Astrocyte (in vitro differentiated cells and primary cell): Measurements from ENCODE around the gene RMI2. TPM values are rescaled to one million over a fixed set of nuclear protein-coding genes. Genes with fewer than 3 reads are reported as not detected.
"Not testable (repeated sequence)": the region's sequence is repeated elsewhere in the genome, so short reads cannot be mapped to it uniquely, and the experiment has no call there.

ENCODE experiments used
- DNase-seq: peaks from one replicate; pipeline ENCODE4 v3.0.0-alpha.2; 2010; ENCODE audit warnings: low read depth
- FAIRE-seq: peaks from 2 replicates; lab custom pipeline; 2011; peaks lifted over from hg19 to GRCh38; lab: Jason Lieb, UNC
- H2AFZ ChIP-seq: 2 replicates; pipeline ENCODE4 v1.6.0; 2012; ENCODE audit warnings: low read depth, low read length, inconsistent platforms
- H3K27ac ChIP-seq: 2 replicates; pipeline ENCODE4 v1.5.1; 2011; ENCODE audit warnings: low read depth, low read length, inconsistent platforms
- H3K27me3 ChIP-seq: 2 replicates; pipeline ENCODE4 v1.6.0; 2011; ENCODE audit warnings: low read length, inconsistent platforms; ENCODE audit not compliant: insufficient read depth
- H3K36me3 ChIP-seq: 2 replicates; pipeline ENCODE4 v1.5.1; 2011; ENCODE audit warnings: low read length, inconsistent platforms; ENCODE audit not compliant: insufficient read depth
- H3K4me1 ChIP-seq: 2 replicates; pipeline ENCODE4 v1.5.1; 2011; ENCODE audit warnings: low read length, inconsistent platforms; ENCODE audit not compliant: insufficient read depth
- H3K4me2 ChIP-seq: 2 replicates; pipeline ENCODE4 v1.6.0; 2012; ENCODE audit warnings: low read length, inconsistent platforms
- H3K4me3 ChIP-seq: 2 replicates; pipeline ENCODE4 v1.5.1; 2011; ENCODE audit warnings: low read depth, mild to moderate bottlenecking, low read length, inconsistent platforms; ENCODE audit not compliant: insufficient read depth
- H3K79me2 ChIP-seq: 2 replicates; pipeline ENCODE4 v1.6.0; 2012; ENCODE audit warnings: mild to moderate bottlenecking, low read length, inconsistent platforms; ENCODE audit not compliant: insufficient read depth
- H3K9ac ChIP-seq: 2 replicates; pipeline ENCODE4 v1.6.0; 2012; ENCODE audit warnings: mild to moderate bottlenecking, low read length, inconsistent platforms
- H3K9me3 ChIP-seq: 2 replicates; pipeline ENCODE4 v1.5.1; 2012; ENCODE audit warnings: low read depth, mild to moderate bottlenecking, low read length, inconsistent platforms; ENCODE audit not compliant: insufficient read depth
- H4K20me1 ChIP-seq: 2 replicates; pipeline ENCODE4 v1.6.0; 2012; ENCODE audit warnings: low read length, inconsistent platforms; ENCODE audit not compliant: insufficient read depth
- H3K27ac Mint-ChIP-seq: one replicate; pipeline ENCODE4 v1.8.0; 2021; ENCODE audit warnings: mild to moderate bottlenecking, mixed read lengths; ENCODE audit not compliant: unreplicated experiment
- H3K27me3 Mint-ChIP-seq: one replicate; pipeline ENCODE4 v1.8.0; 2021; ENCODE audit warnings: low read depth, mixed read lengths; ENCODE audit not compliant: unreplicated experiment
- H3K36me3 Mint-ChIP-seq: one replicate; pipeline ENCODE4 v1.8.0; 2021; ENCODE audit warnings: low read depth, mixed read lengths; ENCODE audit not compliant: unreplicated experiment
- H3K4me1 Mint-ChIP-seq: one replicate; pipeline ENCODE4 v1.8.0; 2021; ENCODE audit warnings: low read depth, mixed read lengths; ENCODE audit not compliant: unreplicated experiment
- H3K4me3 Mint-ChIP-seq: one replicate; pipeline ENCODE4 v1.8.0; 2021; ENCODE audit warnings: mild to moderate bottlenecking, moderate library complexity, mixed read lengths; ENCODE audit not compliant: unreplicated experiment
- H3K9me3 Mint-ChIP-seq: one replicate; pipeline ENCODE4 v1.8.0; 2021; ENCODE audit warnings: mild to moderate bottlenecking, mixed read lengths; ENCODE audit not compliant: unreplicated experiment
- EZH2 ChIP-seq: IDR thresholded peaks from 2 replicates; pipeline ENCODE4 v1.6.1; 2012; ENCODE audit warnings: mild to moderate bottlenecking, low read length, inconsistent platforms; ENCODE audit not compliant: insufficient read depth
- total RNA-seq: library from RNA; stranded (reverse); gene quantifications from 2 replicates; pipeline ENCODE4 v1.2.1, GENCODE V29; 2021
- TF ChIP-seq, protein P1 (sequence below): IDR thresholded peaks from 2 replicates; pipeline ENCODE4 v1.5.1; 2011; ENCODE audit warnings: low read depth, mild to moderate bottlenecking, inconsistent platforms, low read length, moderate library complexity; ENCODE audit not compliant: insufficient read depth

Gene RMI2
- total RNA-seq, 1 donor from 2014 or later, result 7.8 TPM

- Histone ChIP-seq H4K20me1 (no peaks in the 10 kb centered on the region), H2AFZ (no peak overlapping the region), H3K9me3 (no peaks in the 10 kb centered on the region), H3K4me1 (peaks cover 23% of the 10 kb centered on the region), H3K4me3 (no peak overlapping the region), H3K27ac (no peak overlapping the region), H3K36me3 (no peaks in the 10 kb centered on the region), H3K4me2 (no peak overlapping the region), H3K27me3 (no peaks in the 10 kb centered on the region), H3K9ac (no peak overlapping the region), H3K79me2 (no peaks in the 10 kb centered on the region)
- FAIRE-seq (no peak), DNase-seq (no peak)
- Mint-ChIP-seq H3K9me3 (no peaks in the 10 kb centered on the region), H3K27ac (no peak overlapping the region), H3K4me1 (peaks cover 18% of the 10 kb centered on the region), H3K36me3 (peaks cover 4% of the 10 kb centered on the region), H3K27me3 (peaks cover 4% of the 10 kb centered on the region), H3K4me3 (no peak overlapping the region)
- no peak for TF ChIP-seq EZH2
- TF ChIP-seq, protein P1, sequence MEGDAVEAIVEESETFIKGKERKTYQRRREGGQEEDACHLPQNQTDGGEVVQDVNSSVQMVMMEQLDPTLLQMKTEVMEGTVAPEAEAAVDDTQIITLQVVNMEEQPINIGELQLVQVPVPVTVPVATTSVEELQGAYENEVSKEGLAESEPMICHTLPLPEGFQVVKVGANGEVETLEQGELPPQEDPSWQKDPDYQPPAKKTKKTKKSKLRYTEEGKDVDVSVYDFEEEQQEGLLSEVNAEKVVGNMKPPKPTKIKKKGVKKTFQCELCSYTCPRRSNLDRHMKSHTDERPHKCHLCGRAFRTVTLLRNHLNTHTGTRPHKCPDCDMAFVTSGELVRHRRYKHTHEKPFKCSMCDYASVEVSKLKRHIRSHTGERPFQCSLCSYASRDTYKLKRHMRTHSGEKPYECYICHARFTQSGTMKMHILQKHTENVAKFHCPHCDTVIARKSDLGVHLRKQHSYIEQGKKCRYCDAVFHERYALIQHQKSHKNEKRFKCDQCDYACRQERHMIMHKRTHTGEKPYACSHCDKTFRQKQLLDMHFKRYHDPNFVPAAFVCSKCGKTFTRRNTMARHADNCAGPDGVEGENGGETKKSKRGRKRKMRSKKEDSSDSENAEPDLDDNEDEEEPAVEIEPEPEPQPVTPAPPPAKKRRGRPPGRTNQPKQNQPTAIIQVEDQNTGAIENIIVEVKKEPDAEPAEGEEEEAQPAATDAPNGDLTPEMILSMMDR, result no peak
These were observed 22.2 kb downstream of the RMI2 start for GRCh38 chr16:11367483-11367906.

DNA sequence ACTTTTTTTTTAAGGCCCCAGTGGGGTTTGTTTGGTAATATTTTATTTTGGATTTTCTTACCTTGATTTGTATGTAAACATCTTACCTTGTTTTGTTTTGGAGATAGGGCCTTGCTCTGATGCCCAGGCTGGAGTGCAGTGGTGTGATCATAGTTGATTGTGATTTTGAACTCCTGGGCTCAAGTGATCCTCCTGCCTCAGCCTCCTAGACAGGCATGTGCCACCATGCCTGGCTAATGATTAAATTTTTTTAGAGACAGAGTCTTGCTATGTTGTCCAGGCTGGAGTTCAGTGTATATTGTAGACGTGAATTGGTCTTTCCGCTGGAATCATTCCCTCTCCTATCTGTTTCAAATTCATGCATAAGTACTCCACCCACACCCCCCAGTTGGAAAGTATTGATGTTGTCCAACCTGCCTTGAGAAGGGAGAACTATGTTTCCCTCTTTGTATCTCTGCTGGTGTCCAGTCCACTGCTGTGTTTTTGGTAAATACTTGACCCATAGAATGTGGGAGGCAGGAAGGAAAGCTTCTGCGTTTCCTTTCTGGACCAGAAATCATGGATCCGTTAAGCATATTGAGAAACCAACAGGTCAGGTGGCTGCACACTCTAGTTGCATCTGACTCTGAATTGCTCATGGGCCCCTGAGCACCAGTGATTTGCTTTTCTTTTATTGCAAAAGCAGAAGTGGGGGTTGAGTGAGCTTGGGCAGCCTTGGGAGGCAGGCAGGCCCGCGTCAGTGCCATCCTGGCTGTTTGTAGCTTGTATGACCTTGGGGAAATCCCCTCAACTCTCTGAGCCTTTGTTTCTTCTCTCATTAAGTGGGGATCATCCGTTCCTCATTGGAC, 25.0 kb downstream of the RMI2 start:
- H3K27me3 Mint-ChIP-seq, result peaks cover 4% of the 10 kb centered on the region
- Histone ChIP-seq H3K27ac (no peak overlapping the region), H3K27me3 (no peaks in the 10 kb centered on the region), H2AFZ (no peak overlapping the region), H3K4me1 (peaks cover 1% of the 10 kb centered on the region), H3K79me2 (no peaks in the 10 kb centered on the region), H3K36me3 (no peaks in the 10 kb centered on the region), H3K4me2 (no peak overlapping the region), H4K20me1 (no peaks in the 10 kb centered on the region), H3K4me3 (no peak overlapping the region), H3K9ac (no peak overlapping the region), H3K9me3 (no peaks in the 10 kb centered on the region)
- peaks cover 4% of the 10 kb centered on the region for H3K36me3 Mint-ChIP-seq
- TF ChIP-seq, protein P1, result no peak
- no peak for TF ChIP-seq EZH2
- H3K27ac Mint-ChIP-seq, result no peak overlapping the region
- H3K4me3 Mint-ChIP-seq, result peak overlapping the region; percentile 20
- H3K9me3 Mint-ChIP-seq, result no peaks in the 10 kb centered on the region
- DNase-seq (no peak), FAIRE-seq (no peak)
- H3K4me1 Mint-ChIP-seq, result peaks cover 2% of the 10 kb centered on the region

GRCh38 chr16:11370932-11371279, 25.6 kb downstream of the RMI2 start:
- not testable (repeated sequence) for H3K9ac ChIP-seq, H3K27ac Mint-ChIP-seq, H3K9me3 Mint-ChIP-seq, H3K36me3 ChIP-seq, FAIRE-seq, H2AFZ ChIP-seq, H3K4me1 ChIP-seq, H3K27me3 ChIP-seq, H3K27me3 Mint-ChIP-seq, H3K9me3 ChIP-seq, DNase-seq, H3K27ac ChIP-seq, H3K4me3 Mint-ChIP-seq, H3K79me2 ChIP-seq, H3K36me3 Mint-ChIP-seq, H3K4me1 Mint-ChIP-seq, H3K4me3 ChIP-seq, H3K4me2 ChIP-seq, H4K20me1 ChIP-seq
